ENCODE measurements around the gene SHISA4.
"Not testable (repeated sequence)": the region's sequence is repeated elsewhere in the genome, so short reads cannot be mapped to it uniquely, and the experiment has no call there.

Gene SHISA4

GRCh38 chr1:201850053-201850397 is 38.7 kb upstream of the SHISA4 start:
- H3K9me2 ChIP-seq (replicated peaks; ENCODE audit: insufficient read depth, low read length) = no peaks in the 10 kb centered on the region
- no peak overlapping the region for H3K27ac ChIP-seq (ENCODE audit: low read length)
- H3K4me1 ChIP-seq (ENCODE audit: low read length) = no peaks in the 10 kb centered on the region

GRCh38 chr1:201851949-201852348 is 36.7 kb upstream of the SHISA4 start:
- H3K4me3 ChIP-seq (ENCODE audit: low read length) = no peak overlapping the region
- no peak overlapping the region for H2AFZ ChIP-seq (ENCODE audit: low read length)
- no peaks in the 10 kb centered on the region for H3K9me3 ChIP-seq (replicated peaks; ENCODE audit: insufficient read depth, low read length)
- H3K9me2 ChIP-seq (replicated peaks; ENCODE audit: insufficient read depth, low read length) = no peaks in the 10 kb centered on the region
- H3F3A ChIP-seq (ENCODE audit: insufficient read depth, low read length) = no peaks in the 10 kb centered on the region
- peaks cover 39% of the 10 kb centered on the region for H3K36me3 ChIP-seq (replicated peaks; ENCODE audit: insufficient read depth, low read length)
- peaks cover 40% of the 10 kb centered on the region for H3K79me2 ChIP-seq (ENCODE audit: low read length)
- DNase-seq = no peak
- H3K27me3 ChIP-seq (replicated peaks; ENCODE audit: insufficient read depth, low read length) = no peaks in the 10 kb centered on the region
- no peaks in the 10 kb centered on the region for H3K4me1 ChIP-seq (ENCODE audit: low read length)
- TF ChIP-seq EZH2phosphoT487 (IDR thresholded peaks at IDR 0.05; ENCODE audit: low read length) (no peak), EZH2 (optimal IDR thresholded peaks at IDR 0.05; ENCODE audit: low read depth, low read length) (no peak), CTCF (IDR thresholded peaks at IDR 0.05; ENCODE audit: low read length) (no peak)
- H3K4me2 ChIP-seq (ENCODE audit: low read depth, low read length) = no peak overlapping the region
- no peak overlapping the region for H3K9ac ChIP-seq (ENCODE audit: low read length)
- H4K20me1 ChIP-seq (ENCODE audit: insufficient read depth, low read length) = peaks cover 7% of the 10 kb centered on the region; the same call in 1 of the 2 replicates
- no peak overlapping the region for H3K27ac ChIP-seq (ENCODE audit: low read length)

More at GRCh38 chr1:201850053-201850397, 38.7 kb upstream of the SHISA4 start:
- Histone ChIP-seq H4K20me1 (ENCODE audit: insufficient read depth, low read length) (peaks cover 17% of the 10 kb centered on the region), H3F3A (ENCODE audit: insufficient read depth, low read length) (no peaks in the 10 kb centered on the region), H2AFZ (ENCODE audit: low read length) (no peak overlapping the region), H3K4me3 (ENCODE audit: low read length) (no peak overlapping the region), H3K9me3 (replicated peaks; ENCODE audit: insufficient read depth, low read length) (no peaks in the 10 kb centered on the region), H3K9ac (ENCODE audit: low read length) (no peak overlapping the region), H3K27me3 (replicated peaks; ENCODE audit: insufficient read depth, low read length) (no peaks in the 10 kb centered on the region), H3K4me2 (ENCODE audit: low read depth, low read length) (no peak overlapping the region), H3K36me3 (replicated peaks; ENCODE audit: insufficient read depth, low read length) (peaks cover 34% of the 10 kb centered on the region), H3K79me2 (ENCODE audit: low read length) (peaks cover 59% of the 10 kb centered on the region)
- TF ChIP-seq CTCF (IDR thresholded peaks at IDR 0.05; ENCODE audit: low read length) (no peak), EZH2 (optimal IDR thresholded peaks at IDR 0.05; ENCODE audit: low read depth, low read length) (no peak), EZH2phosphoT487 (IDR thresholded peaks at IDR 0.05; ENCODE audit: low read length) (no peak)
- DNase-seq = no peak

GRCh38 chr1:201856722-201857121 is 32.0 kb upstream of the SHISA4 start:
- H3K27me3 ChIP-seq (replicated peaks; ENCODE audit: insufficient read depth, low read length); H3K9me2 ChIP-seq (replicated peaks; ENCODE audit: insufficient read depth, low read length); H3K9me3 ChIP-seq (replicated peaks; ENCODE audit: insufficient read depth, low read length); DNase-seq; H3K79me2 ChIP-seq (ENCODE audit: low read length); H3K27ac ChIP-seq (ENCODE audit: low read length); H3K9ac ChIP-seq (ENCODE audit: low read length); H3K4me1 ChIP-seq (ENCODE audit: low read length); H2AFZ ChIP-seq (ENCODE audit: low read length); H4K20me1 ChIP-seq (ENCODE audit: insufficient read depth, low read length); H3F3A ChIP-seq (ENCODE audit: insufficient read depth, low read length); H3K4me2 ChIP-seq (ENCODE audit: low read depth, low read length); H3K4me3 ChIP-seq (ENCODE audit: low read length): not testable (repeated sequence)
- peaks cover 38% of the 10 kb centered on the region for H3K36me3 ChIP-seq (replicated peaks; ENCODE audit: insufficient read depth, low read length)

GRCh38 chr1:201859424-201859823 is 29.3 kb upstream of the SHISA4 start:
- no peaks in the 10 kb centered on the region for H3K79me2 ChIP-seq (ENCODE audit: low read length)
- H3K4me1 ChIP-seq (ENCODE audit: low read length) = peaks cover 12% of the 10 kb centered on the region
- no peaks in the 10 kb centered on the region for H3K9me2 ChIP-seq (replicated peaks; ENCODE audit: insufficient read depth, low read length)
- H3K4me2 ChIP-seq (ENCODE audit: low read depth, low read length) = no peak overlapping the region
- H3K4me3 ChIP-seq (ENCODE audit: low read length) = no peak overlapping the region
- H3F3A ChIP-seq (ENCODE audit: insufficient read depth, low read length) = peaks cover 11% of the 10 kb centered on the region
- peaks cover 24% of the 10 kb centered on the region for H3K36me3 ChIP-seq (replicated peaks; ENCODE audit: insufficient read depth, low read length)
- DNase-seq = no peak
- TF ChIP-seq EZH2 (optimal IDR thresholded peaks at IDR 0.05; ENCODE audit: low read depth, low read length) (no peak), EZH2phosphoT487 (IDR thresholded peaks at IDR 0.05; ENCODE audit: low read length) (no peak), CTCF (IDR thresholded peaks at IDR 0.05; ENCODE audit: low read length) (no peak)
- H3K27ac ChIP-seq (ENCODE audit: low read length) = no peak overlapping the region
- H3K9ac ChIP-seq (ENCODE audit: low read length) = no peak overlapping the region
- H3K9me3 ChIP-seq (replicated peaks; ENCODE audit: insufficient read depth, low read length) = no peaks in the 10 kb centered on the region
- no peaks in the 10 kb centered on the region for H3K27me3 ChIP-seq (replicated peaks; ENCODE audit: insufficient read depth, low read length)
- H4K20me1 ChIP-seq (ENCODE audit: insufficient read depth, low read length) = no peaks in the 10 kb centered on the region; the same call in 1 of the 2 replicates
- H2AFZ ChIP-seq (ENCODE audit: low read length) = no peak overlapping the region

Measured in MM.1S (cell line).